HepG2 (cell line): ENCODE measurements around the gene MRPL20. TPM values are rescaled to one million over a fixed set of nuclear protein-coding genes. Genes with fewer than 3 reads are reported as not detected.

ENCODE experiments used
- ATF7-NPFF ChIP-seq: sonication (generic); formaldehyde crosslinking; IDR thresholded peaks from 2 replicates; pipeline ENCODE4 v1.8.1; 2023; ENCODE audit warnings: mild to moderate bottlenecking, low read depth, missing genetic modification reagents, moderate library complexity
- ETV5 ChIP-seq: IDR thresholded peaks from 2 replicates; pipeline ENCODE4 v1.6.1; 2018; ENCODE audit warnings: missing biosample characterization, missing genetic modification reagents, inconsistent platforms, borderline replicate concordance
- FOXK2 ChIP-seq: fragments of 450-650 bp; IDR thresholded peaks from 2 replicates; pipeline ENCODE4 v1.6.1; 2016
- HDAC6 ChIP-seq: fragments of 200-600 bp; sonication (generic); IDR thresholded peaks from 2 replicates; pipeline ENCODE4 v1.7.0; 2017; ENCODE audit warnings: mild to moderate bottlenecking, antibody characterized with exemption, low read length, low read depth
- HNF4A ChIP-seq: sonication (generic); formaldehyde crosslinking; IDR thresholded peaks from 2 replicates; pipeline ENCODE4 v1.4.0; 2020; ENCODE audit warnings: missing genetic modification reagents
- HNRNPLL ChIP-seq: fragments of 200-400 bp; formaldehyde crosslinking; IDR thresholded peaks from 2 replicates; pipeline ENCODE4 v1.6.1; 2017; ENCODE audit warnings: mild to moderate bottlenecking, low read depth, low read length; ENCODE audit not compliant: poor library complexity, severe bottlenecking
- MXD4 ChIP-seq: IDR thresholded peaks from 2 replicates; pipeline ENCODE4 v1.6.1; 2016; ENCODE audit warnings: mild to moderate bottlenecking, missing biosample characterization, missing genetic modification reagents
- ONECUT2 ChIP-seq: sonication (generic); formaldehyde crosslinking; IDR thresholded peaks from 2 replicates; pipeline ENCODE4 v1.4.0; 2020; ENCODE audit warnings: missing genetic modification reagents
- PCBP1 ChIP-seq: fragments of 200-400 bp; formaldehyde crosslinking; IDR thresholded peaks from 2 replicates; pipeline ENCODE4 v1.6.1; 2017; ENCODE audit warnings: mild to moderate bottlenecking, low read depth, low read length, borderline replicate concordance
- PHF5A ChIP-seq: IDR thresholded peaks from one replicate; pipeline ENCODE4 v1.6.1; 2018; ENCODE audit warnings: low read depth, missing genetic modification reagents; ENCODE audit not compliant: unreplicated experiment
- POLR2AphosphoS5 ChIP-seq: IDR thresholded peaks from 2 replicates; pipeline ENCODE4 v1.6.1; 2012; ENCODE audit warnings: low read depth, low read length
- SOX6 ChIP-seq, 2 experiments: fragments of 450-650 bp in 1 of 2; sonication (generic) in 1 of 2; formaldehyde crosslinking in 1 of 2; IDR thresholded peaks; 2 replicates each; pipeline versions ENCODE4 v1.4.0 to v1.6.1; 2017 to 2020; ENCODE audit warnings: antibody characterized with exemption in 1 of 2, mild to moderate bottlenecking in 1 of 2, missing genetic modification reagents in 1 of 2
- SP1 ChIP-seq, 2 experiments: fragments of 450-650 bp in 1 of 2; sonication (generic) in 1 of 2; formaldehyde crosslinking in 1 of 2; IDR thresholded peaks; 2 replicates each; pipeline versions ENCODE4 v1.4.0 to v1.6.1; 2016 to 2020; ENCODE audit warnings: missing genetic modification reagents in 1 of 2
- ZMYM3 ChIP-seq: sonication (generic); formaldehyde crosslinking; IDR thresholded peaks from 2 replicates; pipeline ENCODE4 v1.5.1; 2020; ENCODE audit warnings: mild to moderate bottlenecking, missing genetic modification reagents
- ZNF10 ChIP-seq: sonication (generic); formaldehyde crosslinking; IDR thresholded peaks from 2 replicates; pipeline ENCODE4 v1.4.0; 2020; ENCODE audit warnings: mild to moderate bottlenecking, low read depth, missing genetic modification reagents, borderline replicate concordance
- ZNF12 ChIP-seq: sonication (generic); formaldehyde crosslinking; IDR thresholded peaks from 2 replicates; pipeline ENCODE4 v1.5.0; 2020; ENCODE audit warnings: missing genetic modification reagents
- ZNF136 ChIP-seq: sonication (generic); formaldehyde crosslinking; IDR thresholded peaks from 2 replicates; pipeline ENCODE4 v1.8.1; 2022; ENCODE audit warnings: low read depth, mild to moderate bottlenecking, moderate library complexity, missing genetic modification reagents
- ZNF160 ChIP-seq: sonication (generic); formaldehyde crosslinking; IDR thresholded peaks from 2 replicates; pipeline ENCODE4 v1.8.0; 2022; ENCODE audit warnings: mild to moderate bottlenecking, inconsistent platforms, missing genetic modification reagents
- ZNF460 ChIP-seq: sonication (generic); formaldehyde crosslinking; IDR thresholded peaks from 2 replicates; pipeline ENCODE4 v1.5.1; 2020; ENCODE audit warnings: missing genetic modification reagents, mild to moderate bottlenecking, borderline replicate concordance
- ZNF530 ChIP-seq: sonication (generic); formaldehyde crosslinking; IDR thresholded peaks from 2 replicates; pipeline ENCODE4 v1.5.0; 2020; ENCODE audit warnings: low read depth, mild to moderate bottlenecking, missing genetic modification reagents
- ZNF780A ChIP-seq: sonication (generic); formaldehyde crosslinking; IDR thresholded peaks from 2 replicates; pipeline ENCODE4 v1.8.0; 2022; ENCODE audit warnings: mild to moderate bottlenecking, missing genetic modification reagents, moderate library complexity
- polyA plus RNA-seq, 8 experiments: library from polyadenylated mRNA; depleted of rRNA in 3 of 8; stranded (reverse) in 7 of 8; unstranded in 1 of 8; fragments of >200 nt; fragmentation: Illumina TruSeq in 4 of 8; extraction: Trizol in 4 of 8; gene quantifications; 2 replicates each; pipeline versions ENCODE4 v1.2.1 to v1.2.3, GENCODE V29; 2011 to 2016; ENCODE audit warnings: low read depth in 4 of 8, missing spikeins in 1 of 8, mixed read lengths in 1 of 8; ENCODE audit not compliant: insufficient read depth in 1 of 8
- total RNA-seq, 5 experiments: library from RNA; depleted of rRNA; stranded (reverse); fragments of >200 nt; fragmentation: Illumina TruSeq; extraction: Trizol; gene quantifications; 2 replicates each; pipeline ENCODE4 v1.2.3, GENCODE V29; 2016; ENCODE audit warnings: low read depth in 1 of 5
- TF ChIP-seq, protein P1 (sequence below): sonication (generic); formaldehyde crosslinking; IDR thresholded peaks from 2 replicates; pipeline ENCODE4 v1.5.0; 2020; ENCODE audit warnings: mild to moderate bottlenecking, missing genetic modification reagents
- TF ChIP-seq, protein P2 (sequence below): sonication (generic); formaldehyde crosslinking; IDR thresholded peaks from 2 replicates; pipeline ENCODE4 v1.4.0; 2020; ENCODE audit warnings: mild to moderate bottlenecking, missing genetic modification reagents
- TF ChIP-seq, protein P3 (sequence below): sonication (generic); formaldehyde crosslinking; conservative IDR thresholded peaks from 2 replicates; pipeline ENCODE4 v1.8.0; 2022; ENCODE audit warnings: low read depth, missing genetic modification reagents

Gene MRPL20
- total and polyA plus RNA-seq, 2 of the 13 experiments (the other 11 are each of a cell fraction or from before 2014, with no cell fraction given), result 59.2 to 127 TPM

DNA sequence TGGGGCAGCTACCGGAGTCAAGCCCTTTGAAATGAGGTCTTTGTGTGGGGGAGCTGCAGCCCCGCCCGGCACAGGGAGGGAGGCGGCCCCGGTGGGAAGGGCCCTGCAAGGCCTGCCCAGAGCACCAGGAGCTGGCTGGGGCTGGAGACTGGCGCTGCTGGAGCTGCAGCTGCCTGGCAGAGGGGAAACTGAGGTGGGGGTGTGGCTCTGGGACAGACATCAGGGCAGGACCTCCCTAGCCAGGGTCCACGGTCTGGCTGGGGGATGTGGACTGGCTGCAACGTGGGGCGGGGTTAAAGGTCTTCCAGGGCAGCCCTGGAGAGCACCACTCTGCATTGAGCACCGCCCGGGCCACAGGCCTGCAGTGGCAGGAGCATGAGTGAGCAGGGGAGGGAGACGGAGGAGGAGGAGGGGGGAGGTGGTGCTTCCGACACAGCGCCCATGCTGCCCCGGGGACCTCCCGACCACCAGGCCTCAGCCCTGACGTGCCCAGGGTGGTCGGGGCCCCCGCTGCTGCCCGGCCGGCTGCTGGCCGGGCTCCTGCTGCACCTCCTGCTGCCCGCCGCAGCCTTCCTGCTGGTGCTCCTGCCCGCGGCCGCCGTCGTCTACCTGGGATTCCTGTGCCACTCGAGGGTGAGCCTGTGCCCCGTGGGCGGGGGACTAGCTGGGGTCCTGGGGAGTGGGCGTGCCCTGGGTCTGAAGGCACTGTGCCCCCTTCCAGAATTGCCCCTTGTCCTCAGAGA lies 18.8 kb upstream of the MRPL20 start (continued):
- TF ChIP-seq, protein P1, sequence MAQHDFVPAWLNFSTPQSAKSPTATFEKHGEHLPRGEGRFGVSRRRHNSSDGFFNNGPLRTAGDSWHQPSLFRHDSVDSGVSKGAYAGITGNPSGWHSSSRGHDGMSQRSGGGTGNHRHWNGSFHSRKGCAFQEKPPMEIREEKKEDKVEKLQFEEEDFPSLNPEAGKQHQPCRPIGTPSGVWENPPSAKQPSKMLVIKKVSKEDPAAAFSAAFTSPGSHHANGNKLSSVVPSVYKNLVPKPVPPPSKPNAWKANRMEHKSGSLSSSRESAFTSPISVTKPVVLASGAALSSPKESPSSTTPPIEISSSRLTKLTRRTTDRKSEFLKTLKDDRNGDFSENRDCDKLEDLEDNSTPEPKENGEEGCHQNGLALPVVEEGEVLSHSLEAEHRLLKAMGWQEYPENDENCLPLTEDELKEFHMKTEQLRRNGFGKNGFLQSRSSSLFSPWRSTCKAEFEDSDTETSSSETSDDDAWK, result no peak
- TF ChIP-seq ATF7-NPFF (CRISPR knock-in tag) (peak; percentile 74), ZNF530 (no peak), MXD4 (CRISPR knock-in tag) (0 out of 2 replicates have a peak, but pooled peaks have one; percentile 30), FOXK2 (no peak), ZNF160 (CRISPR knock-in tag) (no peak), HNRNPLL (no peak), PHF5A (CRISPR knock-in tag) (peak; percentile 56), ZNF780A (CRISPR knock-in tag) (no peak), SOX6 (IDR thresholded peaks at IDR 0.05) (no peak), SOX6 (CRISPR knock-in tag; IDR thresholded peaks at IDR 0.05) (peak; percentile 10; the same call in 1 of the 2 replicates), ETV5 (no peak), ZNF10 (CRISPR knock-in tag) (no peak), ZNF12 (CRISPR knock-in tag) (no peak), PCBP1 (0 out of 2 replicates have a peak, but pooled peaks have one; percentile 22), SP1 (IDR thresholded peaks at IDR 0.05) (no peak), SP1 (CRISPR knock-in tag; IDR thresholded peaks at IDR 0.05) (no peak), POLR2AphosphoS5 (no peak; the same call in 1 of the 2 replicates), ZNF460 (no peak), HDAC6 (no peak), ZMYM3 (peak; percentile 23; the same call in 1 of the 2 replicates), ZNF136 (no peak), HNF4A (peak; percentile 50; the same call in 1 of the 2 replicates), ONECUT2 (CRISPR knock-in tag) (no peak)
- TF ChIP-seq, protein P2, sequence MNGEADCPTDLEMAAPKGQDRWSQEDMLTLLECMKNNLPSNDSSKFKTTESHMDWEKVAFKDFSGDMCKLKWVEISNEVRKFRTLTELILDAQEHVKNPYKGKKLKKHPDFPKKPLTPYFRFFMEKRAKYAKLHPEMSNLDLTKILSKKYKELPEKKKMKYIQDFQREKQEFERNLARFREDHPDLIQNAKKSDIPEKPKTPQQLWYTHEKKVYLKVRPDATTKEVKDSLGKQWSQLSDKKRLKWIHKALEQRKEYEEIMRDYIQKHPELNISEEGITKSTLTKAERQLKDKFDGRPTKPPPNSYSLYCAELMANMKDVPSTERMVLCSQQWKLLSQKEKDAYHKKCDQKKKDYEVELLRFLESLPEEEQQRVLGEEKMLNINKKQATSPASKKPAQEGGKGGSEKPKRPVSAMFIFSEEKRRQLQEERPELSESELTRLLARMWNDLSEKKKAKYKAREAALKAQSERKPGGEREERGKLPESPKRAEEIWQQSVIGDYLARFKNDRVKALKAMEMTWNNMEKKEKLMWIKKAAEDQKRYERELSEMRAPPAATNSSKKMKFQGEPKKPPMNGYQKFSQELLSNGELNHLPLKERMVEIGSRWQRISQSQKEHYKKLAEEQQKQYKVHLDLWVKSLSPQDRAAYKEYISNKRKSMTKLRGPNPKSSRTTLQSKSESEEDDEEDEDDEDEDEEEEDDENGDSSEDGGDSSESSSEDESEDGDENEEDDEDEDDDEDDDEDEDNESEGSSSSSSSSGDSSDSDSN (CRISPR knock-in tag), result peak; percentile 75
- TF ChIP-seq, protein P3, sequence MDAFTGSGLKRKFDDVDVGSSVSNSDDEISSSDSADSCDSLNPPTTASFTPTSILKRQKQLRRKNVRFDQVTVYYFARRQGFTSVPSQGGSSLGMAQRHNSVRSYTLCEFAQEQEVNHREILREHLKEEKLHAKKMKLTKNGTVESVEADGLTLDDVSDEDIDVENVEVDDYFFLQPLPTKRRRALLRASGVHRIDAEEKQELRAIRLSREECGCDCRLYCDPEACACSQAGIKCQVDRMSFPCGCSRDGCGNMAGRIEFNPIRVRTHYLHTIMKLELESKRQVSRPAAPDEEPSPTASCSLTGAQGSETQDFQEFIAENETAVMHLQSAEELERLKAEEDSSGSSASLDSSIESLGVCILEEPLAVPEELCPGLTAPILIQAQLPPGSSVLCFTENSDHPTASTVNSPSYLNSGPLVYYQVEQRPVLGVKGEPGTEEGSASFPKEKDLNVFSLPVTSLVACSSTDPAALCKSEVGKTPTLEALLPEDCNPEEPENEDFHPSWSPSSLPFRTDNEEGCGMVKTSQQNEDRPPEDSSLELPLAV, result no peak
